SK-N-SH treated with all-trans-retinoic acid at 6 μM for 48 hours (cell line): ENCODE measurements around the gene SMARCA4.

Source experiments
- ATAC-seq: fragments of 200-7000 bp; cut with Tn5 transposase; 3 replicates; pipeline ENCODE4 v1.9.1; 2020; ENCODE audit warnings: mild to moderate bottlenecking, moderate library complexity
- ARNTL ChIP-seq: fragments of 450-650 bp; formaldehyde crosslinking; IDR thresholded peaks from 2 replicates; pipeline ENCODE4 v1.5.0; 2020; ENCODE audit warnings: low read depth, mild to moderate bottlenecking, moderate library complexity, borderline replicate concordance
- BACH2 ChIP-seq: fragments of 250-450 bp; sonication (Bioruptor Pico); IDR thresholded peaks from 2 replicates; pipeline ENCODE4 v1.9.0; 2021; ENCODE audit warnings: mild to moderate bottlenecking, borderline replicate concordance
- CSDC2 ChIP-seq: fragments of 250-450 bp; sonication (Bioruptor Pico); IDR thresholded peaks from 2 replicates; pipeline ENCODE4 v1.5.0; 2020; ENCODE audit warnings: mild to moderate bottlenecking, moderate library complexity
- ESRRG ChIP-seq: fragments of 250-450 bp; sonication (Bioruptor Pico); IDR thresholded peaks from 2 replicates; pipeline ENCODE4 v1.6.1; 2021; ENCODE audit warnings: mild to moderate bottlenecking
- GLIS3 ChIP-seq: fragments of 250-450 bp; sonication (Bioruptor Pico); IDR thresholded peaks from 2 replicates; pipeline ENCODE4 v1.5.0; 2020; ENCODE audit warnings: mild to moderate bottlenecking, moderate library complexity
- ISL1 ChIP-seq: fragments of 250-450 bp; sonication (Bioruptor Pico); IDR thresholded peaks from 2 replicates; pipeline ENCODE4 v2.1.2; 2022; ENCODE audit warnings: mild to moderate bottlenecking, moderate library complexity
- OSR1 ChIP-seq: fragments of 250-450 bp; sonication (Bioruptor Pico); IDR thresholded peaks from 2 replicates; pipeline ENCODE4 v1.8.0; 2022; ENCODE audit warnings: moderate library complexity, mild to moderate bottlenecking, inconsistent platforms
- PPARA ChIP-seq: fragments of 250-450 bp; sonication (Bioruptor Pico); IDR thresholded peaks from 2 replicates; pipeline ENCODE4 v1.5.0; 2020; ENCODE audit warnings: mild to moderate bottlenecking, borderline replicate concordance
- RARB ChIP-seq: fragments of 250-450 bp; sonication (Bioruptor Pico); IDR thresholded peaks from 2 replicates; pipeline ENCODE4 v1.8.0; 2021; ENCODE audit warnings: mild to moderate bottlenecking, moderate library complexity
- SNAI2 ChIP-seq: fragments of 250-450 bp; sonication (Bioruptor Pico); IDR thresholded peaks from 2 replicates; pipeline ENCODE4 v1.5.0; 2020; ENCODE audit warnings: mild to moderate bottlenecking, moderate library complexity
- TCF4 ChIP-seq: fragments of 250-450 bp; sonication (Bioruptor Pico); IDR thresholded peaks from 2 replicates; pipeline ENCODE4 v1.8.0; 2021; ENCODE audit warnings: mild to moderate bottlenecking, moderate library complexity, borderline replicate concordance
- TSHZ2 ChIP-seq: fragments of 250-450 bp; sonication (Bioruptor Pico); IDR thresholded peaks from 2 replicates; pipeline ENCODE4 v1.5.0; 2020; ENCODE audit warnings: mild to moderate bottlenecking, moderate library complexity
- ZC3H10 ChIP-seq: fragments of 250-450 bp; sonication (Bioruptor Pico); IDR thresholded peaks from 2 replicates; pipeline ENCODE4 v1.5.1; 2021; ENCODE audit warnings: mild to moderate bottlenecking, moderate library complexity
- ZFP30 ChIP-seq: fragments of 450-650 bp; formaldehyde crosslinking; IDR thresholded peaks from 2 replicates; pipeline ENCODE4 v1.5.0; 2022; ENCODE audit warnings: mild to moderate bottlenecking, moderate library complexity
- ZNF70 ChIP-seq: fragments of 450-650 bp; formaldehyde crosslinking; IDR thresholded peaks from 2 replicates; pipeline ENCODE4 v1.5.0; 2020; ENCODE audit warnings: mild to moderate bottlenecking, moderate library complexity
- ZNF8 ChIP-seq: fragments of 450-650 bp; formaldehyde crosslinking; IDR thresholded peaks from 2 replicates; pipeline ENCODE4 v1.5.0; 2020; ENCODE audit warnings: mild to moderate bottlenecking, moderate library complexity
- TF ChIP-seq, protein P1 (sequence below): fragments of 250-450 bp; sonication (Bioruptor Pico); IDR thresholded peaks from 2 replicates; pipeline ENCODE4 v1.8.0; 2020; ENCODE audit warnings: mild to moderate bottlenecking, moderate library complexity, borderline replicate concordance
- TF ChIP-seq, protein P2 (sequence below): fragments of 250-450 bp; sonication (Bioruptor Pico); IDR thresholded peaks from 2 replicates; pipeline ENCODE4 v1.8.0; 2021; ENCODE audit warnings: low read depth, mild to moderate bottlenecking, moderate library complexity, borderline replicate concordance
- TF ChIP-seq, protein P3 (sequence below): fragments of 250-450 bp; sonication (Bioruptor Pico); IDR thresholded peaks from 2 replicates; pipeline ENCODE4 v1.5.1; 2020; ENCODE audit warnings: low read depth, mild to moderate bottlenecking, moderate library complexity

Gene SMARCA4

DNA sequence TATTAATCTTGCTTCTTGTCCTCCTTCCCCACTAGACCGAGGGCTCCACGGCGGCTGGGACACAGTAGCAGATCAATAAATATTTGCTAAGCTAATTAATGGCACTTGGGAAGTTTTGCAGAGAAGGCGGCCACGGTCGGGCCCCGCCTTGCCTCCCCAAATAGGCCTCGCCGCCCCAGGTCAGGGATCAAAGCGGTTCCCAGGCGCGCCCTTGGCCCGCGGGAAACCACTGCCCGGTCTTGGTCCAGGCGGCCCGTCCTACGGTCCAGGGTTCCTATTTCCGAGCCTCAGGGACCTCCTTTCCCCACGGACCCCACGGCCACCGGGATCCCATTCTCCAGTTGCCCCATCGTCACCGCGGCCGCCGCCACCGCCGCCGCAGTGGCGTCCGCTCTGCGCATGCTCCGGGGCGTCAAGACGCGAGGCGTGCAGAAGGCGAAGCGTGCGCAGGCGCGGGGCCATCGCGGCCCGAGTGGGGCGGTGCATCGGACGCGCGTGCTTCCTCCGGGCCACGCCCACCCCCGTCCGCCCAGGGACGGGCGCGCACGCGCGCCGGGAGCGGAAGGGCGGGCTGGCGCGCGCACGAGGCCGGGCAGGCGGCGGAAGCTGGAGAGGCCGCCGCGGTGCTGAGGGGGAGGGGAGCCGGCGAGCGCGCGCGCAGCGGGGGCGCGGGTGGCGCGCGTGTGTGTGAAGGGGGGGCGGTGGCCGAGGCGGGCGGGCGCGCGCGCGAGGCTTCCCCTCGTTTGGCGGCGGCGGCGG, at the start of gene SMARCA4:
Gene SMARCA4 (plus strand): TSS at position 717 of the 759 bp plus-strand sequence. CDS start 23,122 bp downstream, outside the sequence.
- ATAC-seq = peak; percentile 84
- TF ChIP-seq RARB = no peak
- TF ChIP-seq ZFP30 (CRISPR knock-in tag) = peak; percentile 18; the same call in 1 of the 2 replicates
- peak; percentile 72; the same call in 1 of the 2 replicates for TF ChIP-seq ARNTL (CRISPR knock-in tag)
- peak; percentile 82; the same call in 1 of the 2 replicates for TF ChIP-seq PPARA
- no peak for TF ChIP-seq ZNF8
- TF ChIP-seq TSHZ2 (CRISPR knock-in tag) = peak; percentile 96
- TF ChIP-seq SNAI2 (CRISPR knock-in tag) = peak; percentile 97
- 0 out of 2 replicates have a peak, but pooled peaks have one; percentile 40 for TF ChIP-seq ZC3H10 (CRISPR knock-in tag)
- no peak for TF ChIP-seq GLIS3
- peak; percentile 95 for TF ChIP-seq CSDC2 (CRISPR knock-in tag)
- peak; percentile 77; the same call in 1 of the 2 replicates for TF ChIP-seq OSR1 (CRISPR knock-in tag)

DNA sequence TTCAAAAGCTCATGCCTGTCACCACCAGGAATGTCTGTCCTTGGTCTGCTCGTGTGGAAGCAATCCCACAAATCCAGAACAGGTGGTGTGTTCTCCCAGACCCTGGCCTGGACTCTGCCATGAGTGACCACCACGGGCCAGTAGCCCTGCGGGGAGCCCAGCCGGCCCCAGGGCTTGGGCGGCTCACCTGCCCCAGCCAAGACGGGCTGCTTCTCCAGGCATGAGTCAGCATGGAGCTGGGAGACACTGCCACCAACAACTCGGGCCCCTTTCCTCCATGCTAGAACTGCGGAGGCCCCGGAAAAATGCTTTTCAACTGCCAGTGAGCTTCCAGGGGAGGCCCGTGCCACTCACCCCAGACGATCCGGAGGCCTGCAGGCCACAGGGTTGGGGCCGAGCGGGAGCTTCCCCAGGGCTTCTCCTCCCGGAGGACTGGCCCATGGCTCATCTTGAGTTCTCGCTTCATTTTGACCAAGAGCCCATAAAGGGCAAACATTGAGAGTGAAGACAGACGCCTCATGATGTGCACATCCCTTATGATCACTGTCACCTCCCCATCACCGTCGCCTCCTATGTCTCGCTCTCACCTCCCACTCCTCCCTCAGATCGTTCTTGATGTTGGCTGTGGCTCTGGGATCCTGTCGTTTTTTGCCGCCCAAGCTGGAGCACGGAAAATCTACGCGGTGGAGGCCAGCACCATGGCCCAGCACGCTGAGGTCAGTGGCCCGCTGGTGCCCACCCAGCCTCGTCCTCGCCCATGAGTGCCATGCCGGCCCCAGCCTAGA, 49.1 kb upstream of the SMARCA4 start:
- no peak for TF ChIP-seq ESRRG (CRISPR knock-in tag)
- TF ChIP-seq CSDC2 (CRISPR knock-in tag) = no peak
- no peak for TF ChIP-seq BACH2 (CRISPR knock-in tag)
- TF ChIP-seq, protein P1, sequence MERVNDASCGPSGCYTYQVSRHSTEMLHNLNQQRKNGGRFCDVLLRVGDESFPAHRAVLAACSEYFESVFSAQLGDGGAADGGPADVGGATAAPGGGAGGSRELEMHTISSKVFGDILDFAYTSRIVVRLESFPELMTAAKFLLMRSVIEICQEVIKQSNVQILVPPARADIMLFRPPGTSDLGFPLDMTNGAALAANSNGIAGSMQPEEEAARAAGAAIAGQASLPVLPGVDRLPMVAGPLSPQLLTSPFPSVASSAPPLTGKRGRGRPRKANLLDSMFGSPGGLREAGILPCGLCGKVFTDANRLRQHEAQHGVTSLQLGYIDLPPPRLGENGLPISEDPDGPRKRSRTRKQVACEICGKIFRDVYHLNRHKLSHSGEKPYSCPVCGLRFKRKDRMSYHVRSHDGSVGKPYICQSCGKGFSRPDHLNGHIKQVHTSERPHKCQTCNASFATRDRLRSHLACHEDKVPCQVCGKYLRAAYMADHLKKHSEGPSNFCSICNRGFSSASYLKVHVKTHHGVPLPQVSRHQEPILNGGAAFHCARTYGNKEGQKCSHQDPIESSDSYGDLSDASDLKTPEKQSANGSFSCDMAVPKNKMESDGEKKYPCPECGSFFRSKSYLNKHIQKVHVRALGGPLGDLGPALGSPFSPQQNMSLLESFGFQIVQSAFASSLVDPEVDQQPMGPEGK (CRISPR knock-in tag) = no peak
- no peak for TF ChIP-seq ZFP30 (CRISPR knock-in tag)
- no peak for TF ChIP-seq OSR1 (CRISPR knock-in tag)
- TF ChIP-seq, protein P2, sequence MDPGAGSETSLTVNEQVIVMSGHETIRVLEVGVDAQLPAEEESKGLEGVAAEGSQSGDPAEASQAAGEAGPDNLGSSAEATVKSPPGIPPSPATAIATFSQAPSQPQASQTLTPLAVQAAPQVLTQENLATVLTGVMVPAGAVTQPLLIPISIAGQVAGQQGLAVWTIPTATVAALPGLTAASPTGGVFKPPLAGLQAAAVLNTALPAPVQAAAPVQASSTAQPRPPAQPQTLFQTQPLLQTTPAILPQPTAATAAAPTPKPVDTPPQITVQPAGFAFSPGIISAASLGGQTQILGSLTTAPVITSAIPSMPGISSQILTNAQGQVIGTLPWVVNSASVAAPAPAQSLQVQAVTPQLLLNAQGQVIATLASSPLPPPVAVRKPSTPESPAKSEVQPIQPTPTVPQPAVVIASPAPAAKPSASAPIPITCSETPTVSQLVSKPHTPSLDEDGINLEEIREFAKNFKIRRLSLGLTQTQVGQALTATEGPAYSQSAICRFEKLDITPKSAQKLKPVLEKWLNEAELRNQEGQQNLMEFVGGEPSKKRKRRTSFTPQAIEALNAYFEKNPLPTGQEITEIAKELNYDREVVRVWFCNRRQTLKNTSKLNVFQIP = no peak
- no peak for TF ChIP-seq TCF4 (CRISPR knock-in tag)
- no peak for TF ChIP-seq ARNTL (CRISPR knock-in tag)
- TF ChIP-seq ISL1 (CRISPR knock-in tag) = no peak
- no peak for TF ChIP-seq SNAI2 (CRISPR knock-in tag)
- TF ChIP-seq GLIS3 = no peak
- TF ChIP-seq ZC3H10 (CRISPR knock-in tag) = no peak
- TF ChIP-seq TSHZ2 (CRISPR knock-in tag) = no peak
- TF ChIP-seq, protein P3, sequence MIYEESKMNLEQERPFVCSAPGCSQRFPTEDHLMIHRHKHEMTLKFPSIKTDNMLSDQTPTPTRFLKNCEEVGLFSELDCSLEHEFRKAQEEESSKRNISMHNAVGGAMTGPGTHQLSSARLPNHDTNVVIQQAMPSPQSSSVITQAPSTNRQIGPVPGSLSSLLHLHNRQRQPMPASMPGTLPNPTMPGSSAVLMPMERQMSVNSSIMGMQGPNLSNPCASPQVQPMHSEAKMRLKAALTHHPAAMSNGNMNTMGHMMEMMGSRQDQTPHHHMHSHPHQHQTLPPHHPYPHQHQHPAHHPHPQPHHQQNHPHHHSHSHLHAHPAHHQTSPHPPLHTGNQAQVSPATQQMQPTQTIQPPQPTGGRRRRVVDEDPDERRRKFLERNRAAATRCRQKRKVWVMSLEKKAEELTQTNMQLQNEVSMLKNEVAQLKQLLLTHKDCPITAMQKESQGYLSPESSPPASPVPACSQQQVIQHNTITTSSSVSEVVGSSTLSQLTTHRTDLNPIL = no peak
- TF ChIP-seq ZNF70 (CRISPR knock-in tag) = no peak
- no peak for TF ChIP-seq RARB
- no peak for ATAC-seq
